Ishikawa (cell line): ENCODE results near the gene TMEM119.

ENCODE experiments used
- CEBPB ChIP-seq: IDR thresholded peaks from 2 replicates; pipeline ENCODE4 v1.6.1; 2012
- CREB1 ChIP-seq: IDR thresholded peaks from 2 replicates; pipeline ENCODE4 v1.6.1; 2012; ENCODE audit warnings: low read depth
- EGR1 ChIP-seq: IDR thresholded peaks from 2 replicates; pipeline ENCODE4 v1.6.1; 2012
- EP300 ChIP-seq: IDR thresholded peaks from 2 replicates; pipeline ENCODE4 v1.6.1; 2012; ENCODE audit warnings: borderline replicate concordance
- FOXM1 ChIP-seq: IDR thresholded peaks from 2 replicates; pipeline ENCODE4 v1.6.1; 2012; ENCODE audit warnings: low read depth, borderline replicate concordance
- MAX ChIP-seq: IDR thresholded peaks from 2 replicates; pipeline ENCODE4 v1.6.1; 2012
- NFIC ChIP-seq: IDR thresholded peaks from 2 replicates; pipeline ENCODE4 v1.6.1; 2012
- RAD21 ChIP-seq: IDR thresholded peaks from 2 replicates; pipeline ENCODE4 v1.6.1; 2012; ENCODE audit warnings: low read depth
- TAF1 ChIP-seq: IDR thresholded peaks from 2 replicates; pipeline ENCODE4 v1.6.1; 2012; ENCODE audit warnings: low read depth, mild to moderate bottlenecking
- TCF12 ChIP-seq: IDR thresholded peaks from 2 replicates; pipeline ENCODE4 v1.6.1; 2012; ENCODE audit warnings: low read depth
- TEAD4 ChIP-seq: IDR thresholded peaks from 2 replicates; pipeline ENCODE4 v1.6.1; 2012
- YY1 ChIP-seq: IDR thresholded peaks from 2 replicates; pipeline ENCODE4 v1.6.1; 2012; ENCODE audit warnings: low read depth
- ZBTB7A ChIP-seq: IDR thresholded peaks from 2 replicates; pipeline ENCODE4 v1.6.1; 2012; ENCODE audit warnings: low read depth
- TF ChIP-seq, protein P1 (sequence below): IDR thresholded peaks from 2 replicates; pipeline ENCODE4 v1.6.1; 2012
- TF ChIP-seq, protein P2 (sequence below): IDR thresholded peaks from 2 replicates; pipeline ENCODE4 v1.6.1; 2012; ENCODE audit warnings: low read depth, mild to moderate bottlenecking

Gene TMEM119

DNA sequence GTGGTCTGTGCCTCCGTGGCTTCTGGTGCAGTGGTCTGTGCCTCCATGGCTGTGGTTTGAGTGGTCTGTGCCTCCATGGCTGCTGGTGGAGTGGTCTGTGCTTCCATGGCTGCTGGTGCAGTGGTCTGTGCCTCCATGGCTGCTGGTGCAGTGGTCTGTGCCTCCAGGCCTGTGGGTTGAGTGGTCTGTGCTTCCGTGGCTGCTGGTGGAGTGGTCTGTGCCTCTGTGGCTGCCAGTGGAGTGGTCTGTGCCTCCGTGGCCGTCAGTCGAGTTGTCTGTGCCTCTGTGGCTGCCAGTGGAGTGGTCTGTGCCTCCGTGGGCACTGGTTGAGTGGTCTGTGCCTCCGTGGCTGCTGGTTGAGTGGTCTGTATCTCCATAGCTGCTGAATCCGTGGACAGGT, 25.7 kb upstream of the TMEM119 start:
- TF ChIP-seq YY1 = no peak
- TF ChIP-seq TCF12 = no peak
- TF ChIP-seq MAX = no peak
- TF ChIP-seq, protein P1, sequence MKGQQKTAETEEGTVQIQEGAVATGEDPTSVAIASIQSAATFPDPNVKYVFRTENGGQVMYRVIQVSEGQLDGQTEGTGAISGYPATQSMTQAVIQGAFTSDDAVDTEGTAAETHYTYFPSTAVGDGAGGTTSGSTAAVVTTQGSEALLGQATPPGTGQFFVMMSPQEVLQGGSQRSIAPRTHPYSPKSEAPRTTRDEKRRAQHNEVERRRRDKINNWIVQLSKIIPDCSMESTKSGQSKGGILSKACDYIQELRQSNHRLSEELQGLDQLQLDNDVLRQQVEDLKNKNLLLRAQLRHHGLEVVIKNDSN = no peak
- no peak for TF ChIP-seq RAD21
- TF ChIP-seq FOXM1 = no peak
- TF ChIP-seq NFIC = no peak
- no peak for TF ChIP-seq CREB1
- TF ChIP-seq EP300 = no peak
- no peak for TF ChIP-seq TAF1
- TF ChIP-seq ZBTB7A = no peak
- no peak for TF ChIP-seq TEAD4
- TF ChIP-seq EGR1 = no peak
- TF ChIP-seq, protein P2, sequence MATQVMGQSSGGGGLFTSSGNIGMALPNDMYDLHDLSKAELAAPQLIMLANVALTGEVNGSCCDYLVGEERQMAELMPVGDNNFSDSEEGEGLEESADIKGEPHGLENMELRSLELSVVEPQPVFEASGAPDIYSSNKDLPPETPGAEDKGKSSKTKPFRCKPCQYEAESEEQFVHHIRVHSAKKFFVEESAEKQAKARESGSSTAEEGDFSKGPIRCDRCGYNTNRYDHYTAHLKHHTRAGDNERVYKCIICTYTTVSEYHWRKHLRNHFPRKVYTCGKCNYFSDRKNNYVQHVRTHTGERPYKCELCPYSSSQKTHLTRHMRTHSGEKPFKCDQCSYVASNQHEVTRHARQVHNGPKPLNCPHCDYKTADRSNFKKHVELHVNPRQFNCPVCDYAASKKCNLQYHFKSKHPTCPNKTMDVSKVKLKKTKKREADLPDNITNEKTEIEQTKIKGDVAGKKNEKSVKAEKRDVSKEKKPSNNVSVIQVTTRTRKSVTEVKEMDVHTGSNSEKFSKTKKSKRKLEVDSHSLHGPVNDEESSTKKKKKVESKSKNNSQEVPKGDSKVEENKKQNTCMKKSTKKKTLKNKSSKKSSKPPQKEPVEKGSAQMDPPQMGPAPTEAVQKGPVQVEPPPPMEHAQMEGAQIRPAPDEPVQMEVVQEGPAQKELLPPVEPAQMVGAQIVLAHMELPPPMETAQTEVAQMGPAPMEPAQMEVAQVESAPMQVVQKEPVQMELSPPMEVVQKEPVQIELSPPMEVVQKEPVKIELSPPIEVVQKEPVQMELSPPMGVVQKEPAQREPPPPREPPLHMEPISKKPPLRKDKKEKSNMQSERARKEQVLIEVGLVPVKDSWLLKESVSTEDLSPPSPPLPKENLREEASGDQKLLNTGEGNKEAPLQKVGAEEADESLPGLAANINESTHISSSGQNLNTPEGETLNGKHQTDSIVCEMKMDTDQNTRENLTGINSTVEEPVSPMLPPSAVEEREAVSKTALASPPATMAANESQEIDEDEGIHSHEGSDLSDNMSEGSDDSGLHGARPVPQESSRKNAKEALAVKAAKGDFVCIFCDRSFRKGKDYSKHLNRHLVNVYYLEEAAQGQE = no peak
- TF ChIP-seq CEBPB = no peak

DNA sequence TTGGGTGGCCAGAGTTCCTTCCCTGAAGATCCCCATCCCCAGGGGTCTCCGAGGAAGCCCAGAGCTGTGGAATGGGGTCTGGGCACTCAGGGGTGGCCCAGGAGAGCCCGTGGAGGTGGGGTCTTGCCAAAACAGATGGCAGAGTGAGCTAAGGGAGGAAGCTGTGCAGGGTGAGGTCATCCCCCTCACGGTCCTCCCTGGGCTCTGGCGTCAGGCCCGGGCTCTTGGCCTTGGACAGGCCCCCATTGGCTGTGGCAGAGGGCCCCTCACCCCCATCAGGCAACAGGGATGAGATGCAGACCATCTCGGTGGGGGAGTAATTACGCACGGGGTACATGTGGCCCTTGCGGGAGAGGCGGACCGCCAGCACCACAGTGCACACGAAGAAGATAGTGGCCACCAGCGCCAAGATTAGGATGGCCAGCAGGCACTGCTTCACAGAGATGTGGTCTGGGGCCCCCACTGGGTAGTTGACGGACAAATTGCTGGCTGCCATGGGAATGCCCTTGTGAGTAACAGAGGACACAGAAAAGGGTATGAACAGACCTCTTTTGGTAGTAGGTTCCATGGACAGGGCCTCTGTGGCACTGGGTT, 25.1 kb upstream of the TMEM119 start:
- TF ChIP-seq YY1 (no peak), TEAD4 (no peak), RAD21 (no peak), EP300 (no peak), MAX (no peak)
- TF ChIP-seq, protein P1 = no peak
- TF ChIP-seq, protein P2 = no peak

GRCh38 chr12:108622421-108622820, 24.5 kb upstream of the TMEM119 start:
- TF ChIP-seq, protein P1 = no peak
- TF ChIP-seq ZBTB7A (no peak), CEBPB (no peak), TCF12 (no peak), TEAD4 (no peak), YY1 (no peak), CREB1 (no peak), MAX (no peak), EP300 (no peak)
- TF ChIP-seq, protein P2 = no peak

DNA sequence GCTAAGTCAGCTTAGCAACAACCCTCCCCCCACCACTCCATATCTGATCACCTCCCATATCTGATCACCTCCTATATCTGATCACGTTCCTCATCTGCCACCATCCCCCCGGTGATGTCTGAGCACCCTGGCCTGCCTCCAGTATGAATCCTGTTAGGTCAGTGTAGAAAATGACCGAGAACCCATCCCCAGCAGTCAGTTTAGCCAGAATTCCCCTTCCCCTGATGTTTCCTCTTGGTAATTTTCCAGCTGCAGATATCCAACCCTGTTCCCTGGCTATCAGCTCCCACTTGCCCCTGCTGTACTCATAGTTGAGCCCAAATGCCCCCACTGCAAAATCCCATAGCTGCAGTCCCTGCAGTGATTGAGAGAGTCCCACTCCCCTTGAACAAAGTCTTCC, 23.3 kb upstream of the TMEM119 start:
- TF ChIP-seq EP300 = no peak
- TF ChIP-seq CEBPB = no peak
- no peak for TF ChIP-seq CREB1
- no peak for TF ChIP-seq TCF12
- TF ChIP-seq MAX = no peak
- TF ChIP-seq TAF1 = no peak
- TF ChIP-seq RAD21 = no peak
- no peak for TF ChIP-seq FOXM1
- TF ChIP-seq EGR1 = no peak
- TF ChIP-seq NFIC = no peak
- TF ChIP-seq, protein P1 = no peak
